Endodermal cell (in vitro differentiated cells): ENCODE results near the gene SOHLH2. TPM values are rescaled to one million over a fixed set of nuclear protein-coding genes. Genes with fewer than 3 reads are reported as not detected.

Source experiments
- DNase-seq: peaks from one replicate; pipeline ENCODE4 v3.0.0-alpha.2; 2017
- H3K27ac ChIP-seq: 2 replicates; pipeline ENCODE4 v1.5.1; 2013; ENCODE audit warnings: mild to moderate bottlenecking, low read depth, low read length, moderate library complexity
- H3K27me3 ChIP-seq: 2 replicates; pipeline ENCODE4 v1.6.1; 2013; ENCODE audit warnings: mild to moderate bottlenecking, low read length, moderate library complexity; ENCODE audit not compliant: insufficient read depth, control insufficient read depth, poor library complexity, severe bottlenecking
- H3K36me3 ChIP-seq: 2 replicates; pipeline ENCODE4 v1.7.0; 2013; ENCODE audit warnings: mild to moderate bottlenecking, low read length, moderate library complexity; ENCODE audit not compliant: control insufficient read depth, insufficient read depth
- H3K4me1 ChIP-seq: one replicate; pipeline ENCODE4 v1.7.0; 2013; ENCODE audit warnings: low read length; ENCODE audit not compliant: control insufficient read depth, insufficient read depth
- H3K4me3 ChIP-seq: 2 replicates; pipeline ENCODE4 v1.5.1; 2013; ENCODE audit warnings: mild to moderate bottlenecking, low read length, moderate library complexity
- H3K9ac ChIP-seq: 2 replicates; pipeline ENCODE4 v1.6.1; 2013; ENCODE audit warnings: mild to moderate bottlenecking, low read length, moderate library complexity; ENCODE audit not compliant: poor library complexity, severe bottlenecking; ENCODE audit errors: extremely low read depth
- H3K9me3 ChIP-seq: 2 replicates; pipeline ENCODE4 v1.6.1; 2013; ENCODE audit warnings: mild to moderate bottlenecking, low read length, moderate library complexity; ENCODE audit not compliant: control insufficient read depth
- H3K27ac Mint-ChIP-seq: 2 replicates; pipeline ENCODE4 v1.8.0; 2020; ENCODE audit warnings: mixed read lengths
- H3K27me3 Mint-ChIP-seq: 2 replicates; pipeline ENCODE4 v1.8.0; 2021; ENCODE audit warnings: mild to moderate bottlenecking, mixed read lengths; ENCODE audit not compliant: insufficient read depth
- H3K36me3 Mint-ChIP-seq: 2 replicates; pipeline ENCODE4 v1.8.0; 2020; ENCODE audit warnings: low read depth, mixed read lengths
- H3K4me1 Mint-ChIP-seq: 2 replicates; pipeline ENCODE4 v1.8.0; 2020; ENCODE audit warnings: mixed read lengths
- H3K4me3 Mint-ChIP-seq: 2 replicates; pipeline ENCODE4 v1.8.0; 2020; ENCODE audit warnings: mild to moderate bottlenecking, moderate library complexity, mixed read lengths
- H3K9me3 Mint-ChIP-seq: 2 replicates; pipeline ENCODE4 v1.8.0; 2020; ENCODE audit warnings: mild to moderate bottlenecking, mixed read lengths
- CTCF ChIP-seq: fragments of 200-600 bp; sonication (generic); conservative IDR thresholded peaks from 2 replicates; pipeline ENCODE4 v1.5.0; 2021; ENCODE audit warnings: antibody characterized with exemption, mild to moderate bottlenecking
- WGBS, 2 experiments: methylation state at CpG; one replicate each; pipeline versions ENCODE4 v1.1.5 to v1.1.7; 2013; ENCODE audit warnings: missing lambda C conversion rate in 2 of 2, mixed read lengths in 1 of 2; ENCODE audit not compliant: insufficient coverage in 1 of 2, insufficient read length in 1 of 2; 5-methylcytosine and 5-hydroxymethylcytosine counted together
- total RNA-seq, 2 donors: library from RNA; stranded (reverse); fragmentation: NEBNext Ultra II Directional in 1 of 2; extraction: Animal tissue kit (Norgen Biotek cat#: 25700) in 1 of 2; gene quantifications; 2 replicates in 1 of 2; 3 replicates in 1 of 2; pipeline ENCODE4 v1.2.1, GENCODE V29; 2021

The SOHLH2 gene
- total RNA-seq, 2 donors from 2014 or later: 2.1 to 14.2 TPM

DNA sequence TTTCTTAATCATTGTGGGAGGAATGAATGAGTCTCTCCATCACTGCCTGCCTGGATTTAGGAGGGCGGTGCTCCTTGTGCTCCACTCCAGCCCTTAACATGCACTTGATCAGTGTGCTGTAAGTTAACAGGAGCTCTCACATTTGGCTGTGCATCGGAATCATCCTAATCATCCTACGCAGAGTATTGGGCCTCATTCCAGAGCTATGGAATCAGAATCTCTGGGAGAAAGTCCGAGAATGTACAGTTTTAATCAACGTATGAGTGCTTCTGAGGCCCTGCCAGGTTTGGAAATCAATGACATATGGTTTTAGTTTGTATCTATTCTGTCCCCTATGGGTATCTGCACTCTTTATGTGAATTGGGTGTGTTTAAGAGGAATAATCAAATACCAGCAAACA, 48.3 kb downstream of the SOHLH2 start:
- H3K27ac Mint-ChIP-seq: no peak overlapping the region
- 90 to 96% methylated on average over 4 to 5 of the region's 5 CpGs for WGBS, 2 experiments

GRCh38 chr13:36163809-36164308, 50.5 kb downstream of the SOHLH2 start:
- Histone ChIP-seq H3K9ac (no peak overlapping the region), H3K4me1 (no peaks in the 10 kb centered on the region), H3K9me3 (no peaks in the 10 kb centered on the region), H3K36me3 (no peaks in the 10 kb centered on the region), H3K27ac (no peak overlapping the region), H3K4me3 (no peak overlapping the region), H3K27me3 (no peaks in the 10 kb centered on the region)
- no peaks in the 10 kb centered on the region for H3K4me1 Mint-ChIP-seq
- no peaks in the 10 kb centered on the region for H3K36me3 Mint-ChIP-seq
- no peak for DNase-seq
- no peak for TF ChIP-seq CTCF
- no peak overlapping the region for H3K4me3 Mint-ChIP-seq
- no peak overlapping the region for H3K27ac Mint-ChIP-seq
- no peaks in the 10 kb centered on the region for H3K27me3 Mint-ChIP-seq
- H3K9me3 Mint-ChIP-seq: no peaks in the 10 kb centered on the region
- WGBS, 2 experiments: 89 to 90% methylated on average over 4 to 7 of the region's 7 CpGs

More for the DNA sequence above, 48.3 kb downstream of the SOHLH2 start:
- Histone ChIP-seq H3K36me3 (no peaks in the 10 kb centered on the region), H3K9me3 (no peaks in the 10 kb centered on the region), H3K9ac (no peak overlapping the region), H3K4me1 (no peaks in the 10 kb centered on the region), H3K4me3 (no peak overlapping the region), H3K27ac (no peak overlapping the region), H3K27me3 (no peaks in the 10 kb centered on the region)
- no peak overlapping the region for H3K4me3 Mint-ChIP-seq
- H3K27me3 Mint-ChIP-seq: no peaks in the 10 kb centered on the region
- DNase-seq: no peak
- no peaks in the 10 kb centered on the region for H3K36me3 Mint-ChIP-seq
- no peak for TF ChIP-seq CTCF
- H3K4me1 Mint-ChIP-seq: no peaks in the 10 kb centered on the region
- no peaks in the 10 kb centered on the region for H3K9me3 Mint-ChIP-seq

DNA sequence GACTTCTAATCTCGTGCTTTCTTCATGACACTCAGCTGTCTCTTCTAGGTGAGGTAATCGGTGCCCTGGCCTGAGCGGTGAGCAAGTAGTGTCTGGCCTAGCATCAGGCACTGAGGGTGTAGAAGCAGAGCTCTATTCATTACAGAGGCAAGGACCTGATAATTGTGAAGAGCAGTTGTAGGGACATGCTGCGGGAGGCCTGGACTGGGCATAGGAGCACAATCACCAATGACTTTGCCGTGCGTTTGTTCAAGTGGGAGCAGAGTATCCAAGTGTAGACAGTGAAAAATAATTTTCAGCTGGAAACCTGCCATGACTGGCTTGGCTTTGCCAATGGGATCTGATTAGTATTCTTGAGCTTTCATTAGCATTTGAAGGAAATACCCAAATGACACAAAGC, 51.1 kb downstream of the SOHLH2 start:
- H3K4me3 ChIP-seq: no peak overlapping the region
- H3K27ac ChIP-seq: no peak overlapping the region
- DNase-seq: no peak
- WGBS, 2 experiments: 89 to 100% methylated on average over 4 to 6 of the region's 6 CpGs
- no peaks in the 10 kb centered on the region for H3K27me3 Mint-ChIP-seq
- H3K36me3 Mint-ChIP-seq: no peaks in the 10 kb centered on the region
- H3K36me3 ChIP-seq: no peaks in the 10 kb centered on the region
- TF ChIP-seq CTCF: no peak
- H3K27me3 ChIP-seq: no peaks in the 10 kb centered on the region
- H3K4me3 Mint-ChIP-seq: no peak overlapping the region
- H3K9ac ChIP-seq: no peak overlapping the region
- no peaks in the 10 kb centered on the region for H3K4me1 ChIP-seq
- no peaks in the 10 kb centered on the region for H3K4me1 Mint-ChIP-seq
- H3K9me3 ChIP-seq: no peaks in the 10 kb centered on the region
- no peaks in the 10 kb centered on the region for H3K9me3 Mint-ChIP-seq
- no peak overlapping the region for H3K27ac Mint-ChIP-seq
